GM19452 (cell line): Measurements from ENCODE around the gene SMC4.
"Not testable (repeated sequence)": the region's sequence is repeated elsewhere in the genome, so short reads cannot be mapped to it uniquely, and the experiment has no call there.

Source experiments
- ATAC-seq: cut with Tn5 transposase; IDR thresholded peaks from one replicate; pipeline ENCODE4 v1.9.1; 2021; ENCODE audit not compliant: unreplicated experiment

SMC4 gene

DNA sequence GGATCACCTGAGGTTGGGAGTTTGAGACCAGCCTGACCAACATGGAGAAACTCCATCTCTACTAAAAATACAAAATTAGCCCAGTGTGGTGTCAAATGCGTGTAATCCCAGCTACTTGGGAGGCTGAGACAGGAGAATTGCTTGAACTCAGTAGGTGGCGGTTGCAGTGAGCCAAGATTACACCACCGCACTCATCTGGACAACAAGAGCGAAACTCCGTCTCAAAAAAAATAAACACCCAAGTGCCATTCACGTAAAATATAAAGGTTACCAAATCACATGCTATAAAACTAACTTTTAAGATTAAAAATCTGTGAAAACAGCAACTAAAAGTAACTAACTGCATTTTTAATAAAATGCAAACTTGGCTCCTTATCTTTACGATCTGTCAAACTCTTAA, 41.2 kb downstream of the SMC4 start:
- no peak for ATAC-seq

DNA sequence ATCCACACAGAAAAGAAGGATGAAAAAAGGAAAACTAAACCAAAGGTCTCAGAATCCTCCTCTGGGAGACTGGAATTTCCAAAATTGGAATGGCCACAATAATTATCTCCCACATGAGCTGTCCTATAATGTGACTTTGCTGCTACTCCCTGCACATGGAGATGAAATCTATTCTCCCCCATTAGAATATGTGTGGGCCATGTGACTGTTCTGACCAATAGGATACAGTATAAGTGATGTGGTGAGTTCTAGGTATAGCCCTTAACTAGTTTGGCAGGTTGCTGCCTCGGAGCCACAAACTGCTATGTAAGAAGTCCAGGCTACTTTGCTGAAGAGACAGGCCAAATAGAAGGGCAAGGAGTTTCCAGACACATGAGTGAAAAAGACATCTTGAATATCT, 45.0 kb downstream of the SMC4 start:
- ATAC-seq = no peak

DNA sequence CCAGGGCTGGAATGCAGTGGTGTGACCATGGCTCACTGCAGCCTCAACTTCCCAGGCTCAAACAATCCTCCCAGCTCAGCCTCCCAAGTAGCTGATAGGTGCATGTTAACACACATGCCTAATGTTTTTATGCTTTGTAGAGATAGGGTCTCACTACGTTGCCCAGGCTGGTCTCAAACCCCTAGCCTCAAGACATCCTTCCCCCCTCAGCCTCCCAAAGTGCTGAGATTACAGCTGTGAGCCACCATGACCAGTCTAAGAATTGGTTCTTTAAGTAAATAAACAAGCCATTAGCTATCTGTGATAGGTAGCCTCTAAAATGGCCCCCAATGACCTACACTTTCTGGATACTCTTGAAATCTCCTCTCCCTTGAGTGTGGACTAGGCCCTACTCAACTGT, 46.4 kb downstream of the SMC4 start:
- ATAC-seq = no peak

DNA sequence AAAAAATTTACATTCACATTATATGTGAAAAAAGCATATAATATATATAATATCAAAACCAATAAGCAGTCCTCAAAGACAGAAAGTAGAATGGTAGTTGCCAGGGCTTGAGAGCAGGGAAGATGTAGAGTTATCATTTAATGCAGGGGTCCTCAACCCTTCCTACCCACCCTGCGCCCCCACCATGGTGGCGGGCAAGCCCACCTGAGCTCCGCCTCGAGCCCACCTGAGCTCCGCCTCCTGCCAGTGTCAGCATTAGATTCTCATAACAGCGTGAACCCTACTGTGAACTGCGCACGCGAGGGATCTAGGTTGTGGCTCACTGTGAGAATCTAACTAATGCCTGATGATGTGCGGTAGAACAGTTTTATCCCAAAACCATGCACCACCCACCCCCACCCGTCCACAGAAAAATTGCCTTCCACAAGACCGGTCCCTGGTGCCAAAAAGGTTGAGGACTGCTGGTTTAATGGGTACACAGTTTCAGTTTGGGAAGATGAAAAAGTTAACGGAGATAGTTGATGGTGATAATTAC, 47.1 kb downstream of the SMC4 start:
- ATAC-seq = no peak

DNA sequence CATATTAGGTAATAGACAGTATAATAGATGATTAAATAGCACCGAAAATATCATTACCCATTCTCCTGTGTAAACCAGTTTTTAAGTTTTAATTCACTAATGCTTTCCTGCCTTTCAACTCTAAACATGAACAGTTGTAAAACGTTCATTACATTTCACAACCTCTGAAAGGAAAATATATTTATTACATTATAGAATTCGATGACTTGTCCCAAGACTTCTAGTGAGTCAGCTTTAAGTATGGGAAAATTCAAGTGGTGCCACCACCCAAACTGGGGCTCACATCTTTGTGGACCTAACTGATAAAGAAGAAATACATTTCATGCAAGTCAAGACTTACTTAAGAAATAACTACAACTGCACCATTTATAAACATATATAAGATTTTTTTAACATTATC, 48.1 kb downstream of the SMC4 start:
- no peak for ATAC-seq

DNA sequence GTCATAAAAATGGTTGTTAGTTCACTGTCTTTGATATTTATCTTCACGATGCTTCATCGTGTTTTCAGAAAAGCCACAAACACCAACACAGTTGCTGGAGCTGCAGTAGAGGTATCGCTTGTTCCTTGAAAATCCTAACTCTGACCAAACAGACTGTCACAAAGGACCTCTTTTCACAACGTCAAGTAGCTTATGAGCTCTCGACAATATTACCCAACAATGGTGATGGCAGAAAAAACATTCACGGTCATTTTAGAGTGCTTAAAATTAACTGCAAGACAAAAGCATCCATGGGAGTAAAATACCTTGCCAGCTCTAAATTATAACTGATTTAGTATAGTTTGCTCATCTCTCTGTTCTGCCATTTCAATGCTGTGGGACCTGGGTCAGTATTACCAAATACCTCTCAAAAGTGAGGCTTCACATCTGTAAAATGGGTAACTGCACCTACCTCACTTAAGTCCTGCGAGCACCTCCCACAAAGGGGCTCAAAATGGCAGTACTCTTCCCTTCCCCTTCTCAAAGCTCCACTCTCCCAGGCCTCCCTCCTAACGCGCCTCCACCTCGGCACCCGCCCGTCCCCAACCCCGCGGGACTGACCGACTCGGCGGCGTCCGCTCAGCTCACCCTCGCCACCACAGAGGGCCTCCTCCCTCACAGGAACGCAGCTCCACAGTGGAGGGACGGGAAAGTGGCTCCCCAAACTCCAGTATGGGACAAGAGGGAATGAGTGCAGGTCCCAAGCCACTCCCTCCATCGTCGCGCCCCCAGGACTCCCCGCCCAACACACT, 49.6 kb downstream of the SMC4 start:
- ATAC-seq = peak; percentile 45

DNA sequence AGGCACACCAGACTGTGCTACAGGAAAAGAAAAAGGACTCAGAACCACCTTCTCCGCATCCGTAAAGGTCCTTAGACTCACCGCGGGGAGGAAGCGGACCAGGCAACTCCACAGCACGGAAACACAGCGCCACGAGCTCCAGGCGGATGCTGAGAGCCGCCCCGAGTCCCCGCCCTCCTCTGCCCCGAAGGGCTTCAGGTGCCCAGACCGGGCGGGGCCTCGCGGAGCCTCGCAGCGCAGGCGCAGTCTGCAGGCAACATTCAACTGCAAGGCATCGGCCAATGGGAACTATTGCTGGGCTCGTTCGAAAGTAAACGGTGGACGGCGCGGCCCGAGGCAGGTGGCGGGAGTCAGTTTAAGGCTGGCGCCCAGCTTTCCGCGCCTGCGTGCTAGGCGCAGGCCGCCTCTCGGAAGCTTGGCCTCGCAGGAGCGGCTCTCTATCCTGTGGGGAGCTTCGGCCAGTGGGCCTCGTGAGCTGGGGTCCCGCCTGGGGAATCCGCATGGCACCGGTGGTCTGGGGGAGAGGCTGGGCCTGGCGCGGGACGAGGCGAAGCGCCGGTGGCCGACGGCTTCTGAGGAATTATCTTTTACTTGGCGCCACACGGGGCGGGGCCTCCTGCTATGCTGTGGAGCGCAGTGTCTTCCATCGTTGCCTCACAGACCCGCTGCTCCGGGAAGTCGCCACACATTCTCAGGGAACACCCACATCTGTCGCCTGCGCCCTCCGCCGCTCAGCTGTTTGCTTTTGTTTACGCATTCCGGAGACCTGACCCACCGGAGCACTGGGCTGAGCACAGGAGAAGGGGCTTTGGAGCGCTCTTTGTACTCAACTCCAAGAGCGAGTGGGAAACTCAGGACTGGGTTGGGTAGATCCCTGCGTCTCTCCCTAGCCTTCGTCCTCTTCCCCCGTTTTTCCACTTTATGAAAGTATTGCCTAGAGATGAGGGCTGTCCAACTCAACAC, 50.5 kb downstream of the SMC4 start, which contains the start of gene TRIM59:
Gene TRIM59, minus strand, starts transcription at position 151 of the 963 bp plus-strand sequence. CDS start 10,603 bp downstream, outside the sequence.
- ATAC-seq = peak; percentile 96

DNA sequence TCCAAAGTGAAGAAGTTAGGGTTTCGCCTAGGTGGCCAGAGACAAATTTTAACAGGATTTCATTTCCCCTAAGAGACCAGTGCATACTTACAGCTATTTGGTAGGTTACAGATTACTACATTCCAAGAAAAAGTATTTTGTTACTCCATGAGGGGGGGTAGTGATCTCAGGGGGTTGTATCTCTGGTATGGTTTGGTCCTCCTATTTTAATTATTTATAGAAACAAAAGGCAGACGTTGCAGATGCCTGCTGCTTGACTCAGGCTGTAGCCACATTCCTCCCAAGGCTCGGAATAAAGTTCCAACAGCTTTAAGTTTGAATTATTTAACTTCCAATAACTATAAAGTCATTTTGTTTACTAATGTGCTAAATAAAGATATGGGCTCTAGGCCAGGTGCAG, 51.4 kb downstream of the SMC4 start:
- no peak for ATAC-seq

DNA sequence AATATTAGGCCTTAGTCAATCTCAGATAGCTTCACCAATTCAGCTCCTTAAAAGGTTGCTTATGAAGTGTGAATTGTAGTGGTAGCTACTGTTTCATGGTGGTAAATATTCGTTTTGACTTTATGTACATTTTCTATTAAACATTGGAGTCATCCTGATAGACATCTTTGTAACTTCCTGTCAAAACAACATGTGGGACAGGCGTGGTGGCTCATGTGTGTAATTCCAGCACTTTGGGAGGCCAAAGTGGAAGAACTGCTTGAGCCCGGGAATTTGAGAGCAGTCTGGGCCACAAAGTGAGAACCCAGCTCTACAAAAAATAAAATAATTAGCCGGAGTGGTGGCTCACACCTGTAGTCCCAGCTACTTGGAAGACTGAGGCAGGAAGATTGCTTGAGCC, 52.2 kb downstream of the SMC4 start:
- ATAC-seq = no peak

DNA sequence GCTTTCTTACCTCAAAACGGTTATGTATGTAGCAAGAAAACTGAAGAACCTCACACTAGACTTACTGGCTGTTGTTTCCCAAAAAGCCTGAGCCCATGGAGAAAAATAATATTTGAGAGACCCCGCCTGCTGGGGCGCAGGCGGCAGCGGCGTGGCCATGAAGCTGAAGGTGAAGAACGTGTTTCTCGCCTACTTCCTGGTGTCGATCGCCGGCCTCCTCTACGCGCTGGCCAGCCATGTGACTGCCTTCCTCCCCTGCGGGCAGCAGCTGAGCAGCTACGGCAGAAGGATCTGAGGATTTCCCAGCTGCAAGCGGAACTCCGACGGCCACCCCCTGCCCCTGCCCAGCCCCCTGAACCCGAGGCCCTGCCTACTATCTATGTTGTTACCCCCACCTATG, 52.8 kb downstream of the SMC4 start:
- not testable (repeated sequence) for ATAC-seq

DNA sequence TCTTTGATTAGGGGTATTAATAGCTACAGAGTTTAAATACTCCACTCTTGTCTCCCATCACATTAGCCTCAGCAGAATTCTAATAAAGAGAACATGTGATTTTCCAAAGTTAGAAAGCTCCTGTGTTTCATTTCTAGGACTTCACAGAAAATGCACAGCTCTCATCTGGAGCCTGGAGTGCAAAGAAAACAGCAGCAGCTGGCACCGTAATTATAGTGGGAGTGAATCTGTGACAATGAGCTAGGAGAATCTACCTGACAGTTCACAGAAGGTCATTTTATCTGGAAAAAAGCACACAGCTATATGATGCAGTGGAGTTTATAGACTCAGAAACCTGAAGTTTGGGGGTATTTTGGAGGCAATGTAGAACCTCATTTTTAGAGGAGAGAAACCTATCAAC, 55.5 kb downstream of the SMC4 start:
- no peak for ATAC-seq

DNA sequence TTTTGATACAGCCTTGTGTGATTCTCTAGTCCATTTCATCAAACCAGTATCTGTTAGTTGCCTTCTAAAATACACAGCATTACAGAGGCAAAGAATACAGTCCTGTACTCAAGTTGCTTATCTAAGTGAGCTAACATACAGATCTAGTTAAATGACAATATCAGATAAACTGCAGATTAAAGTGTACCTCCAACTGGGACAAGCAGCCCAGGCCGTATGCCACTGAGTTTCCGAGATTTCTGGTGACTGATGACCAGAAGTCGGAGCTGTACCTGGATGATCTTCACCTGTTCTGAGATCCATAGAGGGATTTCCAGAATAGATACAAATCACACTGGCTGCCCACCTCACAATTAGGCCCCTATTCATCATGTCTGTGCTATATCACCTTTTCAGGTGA, 56.4 kb downstream of the SMC4 start:
- ATAC-seq = no peak

DNA sequence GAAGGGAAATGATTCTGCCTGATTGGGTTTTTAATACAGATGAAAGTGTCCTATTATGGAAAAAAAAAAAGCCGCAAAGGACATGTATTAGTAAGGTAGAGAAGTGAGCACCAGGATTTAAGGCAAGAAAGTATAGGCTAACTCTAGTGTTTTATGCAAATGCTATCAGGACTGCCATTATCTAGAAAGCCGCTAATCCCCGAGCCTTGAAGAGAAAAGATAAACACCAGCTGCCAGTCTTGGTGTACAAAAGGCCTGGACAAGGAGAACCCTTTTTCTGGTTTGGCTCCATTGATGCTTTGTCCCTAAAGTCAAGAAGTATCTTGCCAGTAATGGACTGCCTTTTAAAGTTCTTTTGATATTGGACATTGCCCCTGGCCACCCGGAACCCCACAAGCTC, 58.7 kb downstream of the SMC4 start:
- ATAC-seq = no peak

DNA sequence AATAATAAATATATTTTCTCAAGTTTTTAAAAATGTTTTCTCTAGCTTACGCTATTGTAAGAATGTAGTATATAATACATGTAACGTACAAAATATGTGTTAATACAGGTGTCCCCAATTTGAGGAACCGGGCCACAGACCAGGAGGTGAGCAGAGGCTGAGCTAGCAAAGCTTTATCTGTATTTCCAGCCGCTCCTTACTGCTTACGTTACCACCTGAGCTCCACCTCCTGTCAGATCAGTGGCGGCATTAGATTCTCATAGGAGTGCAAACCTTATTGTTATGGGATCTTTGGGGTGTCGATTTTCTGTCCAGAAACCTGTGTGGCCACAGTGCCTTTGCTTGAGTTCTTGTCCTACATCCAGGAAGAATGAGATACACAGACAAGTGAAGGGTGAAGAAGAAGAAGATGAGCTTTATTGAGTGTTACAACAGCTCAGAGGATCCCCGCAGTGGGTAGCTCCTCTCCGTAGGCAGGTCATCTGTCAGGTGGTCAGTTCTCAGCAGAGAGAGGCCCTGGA, 60.1 kb downstream of the SMC4 start:
- no peak for ATAC-seq

DNA sequence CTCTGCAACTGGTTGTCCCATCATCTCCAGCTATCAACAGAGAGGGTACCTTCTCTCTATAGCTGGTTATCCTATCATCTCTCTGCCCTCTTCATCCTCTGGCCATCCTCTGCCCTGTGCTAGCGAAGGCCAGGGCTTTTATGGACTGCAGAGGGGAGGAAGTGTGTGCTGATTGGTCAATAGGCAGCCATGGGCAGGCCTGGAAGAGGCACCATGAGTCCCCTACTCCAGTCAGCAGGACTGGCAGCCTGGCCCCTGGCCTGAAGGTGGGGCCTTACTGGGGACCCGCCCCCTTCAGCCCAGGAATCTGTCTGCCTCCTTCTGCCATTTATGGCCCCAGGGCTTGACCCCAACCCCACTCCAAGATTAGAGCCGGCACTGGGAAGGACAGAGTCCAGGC, 60.6 kb downstream of the SMC4 start:
- no peak for ATAC-seq

DNA sequence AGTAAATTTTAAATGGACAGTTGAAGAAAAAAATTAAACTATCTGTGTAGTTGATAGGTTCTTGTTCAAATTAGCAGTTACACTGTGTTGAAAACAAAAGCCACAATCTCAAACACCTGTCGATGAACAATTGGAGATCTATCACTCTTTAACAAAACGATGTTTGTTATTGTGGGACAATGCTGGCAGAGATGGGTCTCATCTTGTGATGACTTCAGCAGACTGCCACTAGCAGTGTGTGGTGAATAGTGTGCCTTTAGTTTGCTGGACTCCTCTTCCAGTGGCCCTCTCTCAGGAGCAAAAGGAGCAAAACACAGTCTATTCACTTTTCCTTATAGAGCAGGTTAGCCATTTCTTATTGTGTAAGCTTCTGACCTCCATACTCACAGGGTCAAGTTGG, 64.9 kb downstream of the SMC4 start:
- ATAC-seq = no peak

DNA sequence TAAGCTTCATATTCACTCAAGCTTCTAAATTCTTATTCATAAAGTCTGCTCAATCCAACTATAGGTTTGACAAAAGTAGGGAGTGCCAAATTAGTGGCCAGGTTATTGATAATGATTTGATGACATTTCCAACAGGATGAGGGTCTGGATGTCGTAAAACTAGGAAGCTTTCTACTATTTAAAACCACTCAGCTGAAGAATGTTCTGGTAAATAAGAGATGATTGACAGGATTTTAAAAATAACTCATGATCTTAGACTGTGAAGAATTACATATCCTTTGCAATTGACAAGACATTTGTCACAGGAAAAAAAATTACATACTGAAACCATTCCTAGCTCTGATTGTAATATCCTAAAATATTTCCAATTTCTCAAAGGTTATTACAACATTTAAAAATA, 65.5 kb downstream of the SMC4 start:
- ATAC-seq = no peak

DNA sequence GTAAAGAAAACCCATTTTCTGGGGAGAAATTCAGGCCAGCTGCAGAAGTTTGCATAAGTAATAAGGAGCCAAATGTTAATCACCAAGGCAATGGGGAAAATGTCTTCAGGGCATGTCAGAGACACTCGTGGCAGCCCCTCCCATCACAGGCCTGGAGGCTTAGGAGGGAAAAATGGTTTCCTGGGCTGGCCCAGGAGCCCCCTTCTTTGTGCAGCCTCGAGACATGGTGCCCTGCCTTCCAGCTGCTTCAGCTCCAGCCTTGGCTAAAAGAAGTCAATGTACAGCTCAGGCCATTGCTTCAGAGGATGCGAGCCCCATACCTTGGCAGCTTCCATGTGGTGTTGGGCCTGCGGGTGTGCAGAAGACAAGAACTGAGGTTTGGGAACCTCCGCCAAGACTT, 70.7 kb downstream of the SMC4 start:
- no peak for ATAC-seq

DNA sequence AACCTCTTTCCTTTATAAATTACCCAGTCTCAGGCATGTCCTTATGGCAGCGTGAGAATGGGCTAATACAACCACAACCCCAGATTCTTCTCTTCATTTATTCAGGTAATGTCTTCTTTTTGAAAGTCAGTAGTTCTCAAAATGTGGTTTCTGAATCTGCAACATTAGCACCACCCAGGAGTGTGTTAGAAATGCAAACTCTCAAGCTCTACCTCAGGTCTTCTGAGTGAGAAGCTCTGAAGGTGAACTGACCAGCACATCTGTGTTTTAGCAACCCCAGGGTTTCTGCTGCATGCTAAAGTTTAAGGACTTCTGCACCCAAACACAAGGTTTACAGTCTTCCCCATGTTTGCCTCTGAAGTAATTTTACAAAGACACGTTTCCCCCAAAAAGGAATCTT, 72.4 kb downstream of the SMC4 start:
- no peak for ATAC-seq

DNA sequence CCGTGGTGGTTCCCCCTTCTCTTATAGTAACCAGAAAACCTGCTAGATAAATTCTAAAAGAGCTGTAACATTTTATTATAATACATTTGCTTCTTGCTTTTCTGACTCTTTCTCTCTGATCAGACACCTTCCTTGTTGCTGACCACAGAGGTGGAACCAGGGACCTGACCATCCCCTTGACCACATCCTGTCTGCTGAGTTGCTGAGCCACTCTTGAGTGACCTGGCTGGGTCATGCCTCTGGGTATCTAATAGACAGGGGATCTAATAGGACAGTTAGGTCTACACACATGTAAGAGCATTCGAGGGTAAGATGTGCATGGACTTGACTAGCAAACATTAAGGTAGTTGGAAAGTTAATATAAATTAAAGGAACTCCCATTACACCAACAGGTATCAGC, 72.9 kb downstream of the SMC4 start:
- ATAC-seq = peak; percentile 88

DNA sequence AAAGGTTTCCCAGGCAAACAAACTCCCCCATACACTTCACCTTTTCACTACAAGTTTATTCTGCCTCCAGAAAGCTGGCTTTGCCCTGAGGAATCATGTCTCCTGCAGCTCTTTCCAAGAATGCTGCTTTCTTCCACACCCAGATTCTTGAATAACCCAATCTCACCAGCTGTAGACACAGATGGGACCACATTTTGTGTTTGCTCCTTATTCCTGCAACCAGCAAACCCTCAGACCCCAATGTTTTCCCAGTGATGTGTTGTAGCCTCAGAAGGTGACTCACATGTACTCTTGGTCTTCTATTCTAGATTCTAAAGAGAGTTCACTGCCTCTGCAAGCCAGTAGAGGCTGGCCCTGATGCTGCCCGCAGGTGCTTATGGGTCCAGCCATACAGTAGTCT, 73.8 kb downstream of the SMC4 start:
- no peak for ATAC-seq

DNA sequence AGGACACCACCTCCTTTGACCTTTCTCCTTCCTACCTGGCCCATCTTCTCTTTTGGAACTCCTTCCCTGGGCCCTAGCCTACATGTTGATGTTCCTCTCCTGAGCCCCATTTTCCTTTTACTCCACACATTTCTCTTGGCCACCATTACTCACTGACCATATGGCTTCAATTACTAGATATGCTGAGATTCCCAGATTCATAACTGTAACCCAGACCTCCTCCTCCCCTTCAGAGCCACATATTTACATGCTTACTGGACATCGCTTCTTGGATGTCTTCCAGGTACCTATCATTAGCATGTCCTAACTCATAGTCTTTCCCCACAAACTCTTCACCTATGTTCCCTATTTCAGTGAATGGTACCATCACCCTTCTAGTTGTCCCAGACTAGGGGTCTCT, 74.5 kb downstream of the SMC4 start:
- ATAC-seq = no peak
